ENCODE results near the gene RAD1. TPM values are rescaled to one million over a fixed set of nuclear protein-coding genes. Genes with fewer than 3 reads are reported as not detected.

RAD1 gene
- total RNA-seq, 1 experiment from 2014 or later, result 24.8 TPM

DNA sequence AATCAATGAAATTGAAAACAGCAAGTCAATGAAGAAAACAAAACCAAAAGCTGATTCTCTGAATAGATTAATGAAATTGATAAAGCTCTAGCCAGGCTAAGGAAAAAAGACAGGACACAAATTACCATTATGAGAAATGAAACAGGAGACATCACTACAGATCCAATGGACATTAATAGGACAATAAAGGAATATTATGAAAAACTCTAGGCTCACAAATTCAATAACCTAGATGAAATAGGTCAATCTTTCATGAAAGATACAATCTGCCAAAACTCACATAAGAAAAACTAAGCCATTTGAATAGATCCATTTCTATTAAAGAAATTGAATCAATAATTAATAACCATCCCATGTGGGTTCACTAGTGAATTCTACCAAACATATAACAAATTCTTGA lies 39.0 kb downstream of the RAD1 start:
- DNase-seq (ENCODE audit: low read depth, low spot score) (no peak), ATAC-seq (no peak)
- intact Hi-C loops (cut with micrococcal nuclease), result no loop called here
- no peak overlapping the region for H3K9ac ChIP-seq (ENCODE audit: low read length)
- no peak overlapping the region for H3K27ac ChIP-seq (ENCODE audit: low read depth, low read length)
- H3K9me2 ChIP-seq (ENCODE audit: insufficient read depth), result no peaks in the 10 kb centered on the region
- ChIA-PET CTCF (no interaction called here), RAD21 (ENCODE audit: low non-redundant PET in 1 of 2, low total read pairs in 2 of 2, uncharacterized antibody in 2 of 2, unreplicated experiment in 2 of 2) (no interaction called here), POLR2A (no interaction called here)
- TF ChIP-seq CBX3 (IDR thresholded peaks at IDR 0.05; ENCODE audit: low read depth), result no peak
- TF ChIP-seq SP1 (IDR thresholded peaks at IDR 0.05; ENCODE audit: low read depth), result no peak
- no peak for TF ChIP-seq ELF1 (IDR thresholded peaks at IDR 0.05; ENCODE audit: borderline replicate concordance, low read depth)
- no peak for TF ChIP-seq CTCF (IDR thresholded peaks at IDR 0.05 in 2 of 3, conservative IDR thresholded peaks at IDR 0.05 in 1 of 3; ENCODE audit: borderline replicate concordance in 1 of 3, insufficient read depth in 1 of 3, low read depth in 2 of 3, low read length in 2 of 3)
- no peak for TF ChIP-seq POLR2A (IDR thresholded peaks at IDR 0.05; ENCODE audit: borderline replicate concordance, extremely low read depth, insufficient read depth, insufficient read length)
- TF ChIP-seq RAD21 (IDR thresholded peaks at IDR 0.05; ENCODE audit: low read depth), result no peak
- TF ChIP-seq SRF (IDR thresholded peaks at IDR 0.05; ENCODE audit: low read depth), result no peak
- no TSS peak for BruUV-seq (replicated peaks)
- H3K79me2 ChIP-seq (ENCODE audit: insufficient read depth, low read length), result no peaks in the 10 kb centered on the region
- no peaks in the 10 kb centered on the region for H3K4me1 ChIP-seq (ENCODE audit: control insufficient read depth in 1 of 2, insufficient read depth in 2 of 2, low read length in 2 of 2)
- H3K4me2 ChIP-seq (ENCODE audit: low read length), result no peak overlapping the region
- H2AFZ ChIP-seq (ENCODE audit: low read depth, low read length, poor library complexity, severe bottlenecking), result no peak overlapping the region
- H3K9me3 ChIP-seq (ENCODE audit: control insufficient read depth in 1 of 2, insufficient read depth in 1 of 2, low read depth in 1 of 2, low read length in 2 of 2), result no peaks in the 10 kb centered on the region
- no peaks in the 10 kb centered on the region for H4K20me1 ChIP-seq (ENCODE audit: insufficient read depth)
- H3K4me3 ChIP-seq (replicated peaks in 1 of 2; ENCODE audit: low read depth in 1 of 2, low read length in 2 of 2), result no peak overlapping the region
- H3K36me3 ChIP-seq (ENCODE audit: control insufficient read depth in 1 of 2, insufficient read depth in 2 of 2, low read length in 2 of 2), result no peaks in the 10 kb centered on the region
- no peaks in the 10 kb centered on the region for H3K27me3 ChIP-seq (ENCODE audit: insufficient read depth, low read length)

DNA sequence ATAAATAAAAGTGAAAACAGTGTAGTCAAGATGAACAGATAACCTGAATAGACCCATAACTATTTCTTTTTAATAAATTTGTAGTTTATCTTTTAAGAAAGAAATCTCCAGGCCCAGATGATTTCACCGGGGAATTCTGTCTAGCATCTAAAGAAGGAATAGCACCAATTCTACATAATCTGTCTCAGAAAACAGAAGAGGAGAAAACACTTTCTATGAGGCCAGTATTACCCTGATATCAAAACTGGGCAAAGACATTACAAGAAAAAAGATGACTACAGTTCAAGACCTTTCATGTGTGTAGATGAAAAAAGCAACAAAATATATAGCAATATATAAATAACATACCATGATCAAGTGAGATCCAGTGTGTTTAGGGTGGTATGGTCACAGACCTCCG lies 44.9 kb downstream of the RAD1 start:
- ChIA-PET POLR2A (no interaction called here), CTCF (no interaction called here), RAD21 (ENCODE audit: low non-redundant PET in 1 of 2, low total read pairs in 2 of 2, uncharacterized antibody in 2 of 2, unreplicated experiment in 2 of 2) (no interaction called here)
- no peak for DNase-seq (ENCODE audit: low read depth, low spot score)
- intact Hi-C loops (cut with micrococcal nuclease), result no loop called here
- no peak overlapping the region for H3K27ac ChIP-seq (ENCODE audit: low read depth, low read length)
- H3K36me3 ChIP-seq (ENCODE audit: control insufficient read depth in 1 of 2, insufficient read depth in 2 of 2, low read length in 2 of 2), result no peaks in the 10 kb centered on the region
- no peak for TF ChIP-seq CTCF (IDR thresholded peaks at IDR 0.05 in 2 of 3, conservative IDR thresholded peaks at IDR 0.05 in 1 of 3; ENCODE audit: borderline replicate concordance in 1 of 3, insufficient read depth in 1 of 3, low read depth in 2 of 3, low read length in 2 of 3)
- TF ChIP-seq ZNF274 (IDR thresholded peaks at IDR 0.05; ENCODE audit: low read depth, low read length), result no peak
- TF ChIP-seq SP1 (IDR thresholded peaks at IDR 0.05; ENCODE audit: low read depth), result no peak
- H3K79me2 ChIP-seq (ENCODE audit: insufficient read depth, low read length), result no peaks in the 10 kb centered on the region
- no peak overlapping the region for H3K4me3 ChIP-seq (replicated peaks in 1 of 2; ENCODE audit: low read depth in 1 of 2, low read length in 2 of 2)
- H3K9me2 ChIP-seq (ENCODE audit: insufficient read depth), result no peaks in the 10 kb centered on the region
- H3K4me1 ChIP-seq (ENCODE audit: control insufficient read depth in 1 of 2, insufficient read depth in 2 of 2, low read length in 2 of 2), result no peaks in the 10 kb centered on the region
- H3K4me2 ChIP-seq (ENCODE audit: low read length), result no peak overlapping the region
- H4K20me1 ChIP-seq (ENCODE audit: insufficient read depth), result no peaks in the 10 kb centered on the region
- BruUV-seq (replicated peaks), result no TSS peak
- H3K9me3 ChIP-seq (ENCODE audit: control insufficient read depth in 1 of 2, insufficient read depth in 1 of 2, low read depth in 1 of 2, low read length in 2 of 2), result no peaks in the 10 kb centered on the region
- ATAC-seq, result no peak
- no peak overlapping the region for H3K9ac ChIP-seq (ENCODE audit: low read length)
- H2AFZ ChIP-seq (ENCODE audit: low read depth, low read length, poor library complexity, severe bottlenecking), result no peak overlapping the region
- H3K27me3 ChIP-seq (ENCODE audit: insufficient read depth, low read length), result no peaks in the 10 kb centered on the region

All from HCT116 (cell line).